Measurements from ENCODE around the gene DEPDC4. TPM values are rescaled to one million over a fixed set of nuclear protein-coding genes. Genes with fewer than 3 reads are reported as not detected.

DEPDC4 gene
- total RNA-seq, 4 donors from 2014 or later = 0.89 to 2.0 TPM; not detected in 2

DNA sequence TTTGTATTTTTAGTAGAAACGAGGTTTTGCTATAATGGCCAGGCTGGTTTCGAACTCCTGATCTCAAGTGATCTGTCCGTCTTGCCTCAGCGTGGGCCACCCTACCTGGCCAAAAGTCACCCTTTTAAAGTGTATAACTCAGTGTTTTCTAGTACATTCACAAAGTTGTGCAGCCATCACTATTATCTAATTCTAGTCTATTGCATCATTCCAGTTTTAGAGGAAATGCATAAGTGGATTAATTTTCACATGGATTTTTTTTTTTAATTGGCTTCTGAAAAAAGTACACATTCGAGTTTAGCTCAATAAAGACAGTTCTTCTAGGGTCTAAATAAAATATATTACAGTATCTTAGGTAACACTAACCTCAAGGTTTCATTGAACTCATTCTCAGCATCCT, 3.7 kb downstream of the DEPDC4 start:
- H3K4me3 ChIP-seq = no peak overlapping the region
- peaks cover under 1 to 9% (median under 1%) of the 10 kb centered on the region in 3 donors for H3K4me1 ChIP-seq
- no peak for TF ChIP-seq POLR2AphosphoS5 (IDR thresholded peaks at IDR 0.05)
- TF ChIP-seq, protein P1, sequence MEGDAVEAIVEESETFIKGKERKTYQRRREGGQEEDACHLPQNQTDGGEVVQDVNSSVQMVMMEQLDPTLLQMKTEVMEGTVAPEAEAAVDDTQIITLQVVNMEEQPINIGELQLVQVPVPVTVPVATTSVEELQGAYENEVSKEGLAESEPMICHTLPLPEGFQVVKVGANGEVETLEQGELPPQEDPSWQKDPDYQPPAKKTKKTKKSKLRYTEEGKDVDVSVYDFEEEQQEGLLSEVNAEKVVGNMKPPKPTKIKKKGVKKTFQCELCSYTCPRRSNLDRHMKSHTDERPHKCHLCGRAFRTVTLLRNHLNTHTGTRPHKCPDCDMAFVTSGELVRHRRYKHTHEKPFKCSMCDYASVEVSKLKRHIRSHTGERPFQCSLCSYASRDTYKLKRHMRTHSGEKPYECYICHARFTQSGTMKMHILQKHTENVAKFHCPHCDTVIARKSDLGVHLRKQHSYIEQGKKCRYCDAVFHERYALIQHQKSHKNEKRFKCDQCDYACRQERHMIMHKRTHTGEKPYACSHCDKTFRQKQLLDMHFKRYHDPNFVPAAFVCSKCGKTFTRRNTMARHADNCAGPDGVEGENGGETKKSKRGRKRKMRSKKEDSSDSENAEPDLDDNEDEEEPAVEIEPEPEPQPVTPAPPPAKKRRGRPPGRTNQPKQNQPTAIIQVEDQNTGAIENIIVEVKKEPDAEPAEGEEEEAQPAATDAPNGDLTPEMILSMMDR (IDR thresholded peaks at IDR 0.05) = no peak
- TF ChIP-seq POLR2A (IDR thresholded peaks at IDR 0.05) = no peak
- no peak for TF ChIP-seq EP300 (IDR thresholded peaks at IDR 0.05)
- no peaks in the 10 kb centered on the region for H3K27me3 ChIP-seq
- H3K9me3 ChIP-seq = no peaks in the 10 kb centered on the region
- no peak overlapping the region for H3K27ac ChIP-seq
- WGBS, 2 donors (ENCODE audit: low coverage in 1 of 2) = 90 to 92% methylated on average over 5 of the region's 5 CpGs
- ATAC-seq = no peak
- H3K36me3 ChIP-seq = no peaks in the 10 kb centered on the region

GRCh38 chr12:100258127-100258526, 8.8 kb downstream of the DEPDC4 start:
- H3K27ac ChIP-seq = no peak overlapping the region
- no peak for TF ChIP-seq POLR2AphosphoS5 (IDR thresholded peaks at IDR 0.05)
- no peak for TF ChIP-seq POLR2A (IDR thresholded peaks at IDR 0.05)
- TF ChIP-seq, protein P1 (IDR thresholded peaks at IDR 0.05) = no peak
- TF ChIP-seq EP300 (IDR thresholded peaks at IDR 0.05) = no peak
- ATAC-seq = no peak
- no peak overlapping the region for H3K4me3 ChIP-seq
- no peaks in the 10 kb centered on the region for H3K27me3 ChIP-seq
- no peaks in the 10 kb centered on the region for H3K36me3 ChIP-seq
- H3K4me1 ChIP-seq = no peaks in the 10 kb centered on the region
- no peaks in the 10 kb centered on the region for H3K9me3 ChIP-seq
- WGBS, 2 donors (ENCODE audit: low coverage in 1 of 2) = 100% methylated on average over 1 of the region's 1 CpG

DNA sequence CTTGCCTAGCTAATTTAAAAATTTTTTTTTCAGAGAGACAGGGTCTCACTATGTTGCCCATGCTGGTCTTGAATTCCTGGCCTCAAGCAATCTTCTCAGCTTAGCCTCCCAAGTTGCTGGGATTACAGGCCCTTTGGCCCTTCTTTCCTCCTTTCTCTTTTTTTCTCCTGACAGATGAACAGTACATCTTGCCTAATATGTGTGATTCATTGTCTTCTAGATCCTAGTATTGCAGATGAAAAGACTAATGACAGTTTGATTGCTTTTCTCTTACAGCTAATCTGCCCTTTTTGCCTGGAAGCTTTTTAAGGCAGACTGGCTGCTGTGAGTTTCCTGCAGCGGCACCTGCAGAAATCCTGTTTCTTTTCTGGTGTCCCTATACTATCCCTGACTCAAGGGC, 12.0 kb downstream of the DEPDC4 start:
- no peak for TF ChIP-seq POLR2AphosphoS5 (IDR thresholded peaks at IDR 0.05)
- 83 to 100% methylated on average over 1 of the region's 1 CpG for WGBS, 2 donors (ENCODE audit: low coverage in 1 of 2)
- Histone ChIP-seq H3K27me3 (no peaks in the 10 kb centered on the region), H3K4me3 (no peak overlapping the region), H3K36me3 (no peaks in the 10 kb centered on the region), H3K4me1 (no peaks in the 10 kb centered on the region), H3K27ac (no peak overlapping the region), H3K9me3 (no peaks in the 10 kb centered on the region)
- no peak for ATAC-seq

DNA sequence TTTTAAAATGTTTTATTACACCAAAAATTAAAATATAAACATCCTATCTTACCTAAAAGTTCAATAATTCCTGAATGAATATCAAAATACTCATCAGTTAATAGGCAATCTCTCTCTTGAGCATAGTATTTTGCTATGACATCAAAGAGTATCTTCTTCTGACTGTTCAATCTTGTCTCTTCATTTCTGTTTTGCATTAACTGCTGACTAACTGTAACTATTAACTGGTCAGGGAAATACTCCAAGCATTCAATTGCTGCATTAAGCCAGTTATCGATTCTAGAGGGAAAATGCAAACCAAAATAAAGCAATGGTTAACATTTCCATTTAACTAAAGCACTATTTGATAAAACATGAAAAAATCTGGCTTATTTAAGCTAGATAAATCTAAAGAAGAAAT, 13.4 kb downstream of the DEPDC4 start:
- H3K36me3 ChIP-seq = no peaks in the 10 kb centered on the region
- H3K27ac ChIP-seq = no peak overlapping the region
- no peak overlapping the region for H3K4me3 ChIP-seq
- no peaks in the 10 kb centered on the region for H3K4me1 ChIP-seq
- ATAC-seq = no peak
- no peaks in the 10 kb centered on the region for H3K27me3 ChIP-seq
- H3K9me3 ChIP-seq = no peaks in the 10 kb centered on the region
- WGBS, 2 donors (ENCODE audit: low coverage in 1 of 2) = 83 to 100% methylated on average over 1 of the region's 1 CpG
- TF ChIP-seq POLR2A (IDR thresholded peaks at IDR 0.05) (no peak), EP300 (IDR thresholded peaks at IDR 0.05) (no peak), POLR2AphosphoS5 (IDR thresholded peaks at IDR 0.05) (no peak)
- TF ChIP-seq, protein P1 (IDR thresholded peaks at IDR 0.05) = no peak

DNA sequence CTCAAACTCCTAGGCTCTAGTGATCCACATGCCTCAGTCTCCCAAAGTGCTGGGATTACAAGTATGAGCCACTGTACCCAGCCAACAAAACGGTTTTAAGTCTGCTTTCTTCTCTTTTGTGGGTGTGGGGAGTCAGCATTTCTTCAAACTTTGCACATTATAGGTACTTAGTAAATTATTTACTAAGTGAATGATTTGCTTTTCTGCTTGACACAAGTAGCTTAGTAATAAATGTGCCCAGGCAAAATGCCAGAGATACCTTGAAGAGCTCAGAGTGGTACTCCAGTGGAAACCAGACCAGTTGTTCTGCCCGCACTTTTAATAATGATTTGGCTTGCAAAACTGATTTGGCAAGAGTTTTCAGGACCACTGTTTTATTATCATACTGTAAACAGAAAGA, 15.0 kb downstream of the DEPDC4 start:
- H3K36me3 ChIP-seq = no peaks in the 10 kb centered on the region
- no peaks in the 10 kb centered on the region for H3K9me3 ChIP-seq
- H3K4me1 ChIP-seq = no peaks in the 10 kb centered on the region
- H3K27ac ChIP-seq = no peak overlapping the region
- 79 to 100% methylated on average over 1 to 2 of the region's 2 CpGs for WGBS, 2 donors (ENCODE audit: low coverage in 1 of 2)
- ATAC-seq = no peak
- no peaks in the 10 kb centered on the region for H3K27me3 ChIP-seq
- H3K4me3 ChIP-seq = no peak overlapping the region
- TF ChIP-seq EP300 (IDR thresholded peaks at IDR 0.05) (no peak), POLR2A (IDR thresholded peaks at IDR 0.05) (no peak), POLR2AphosphoS5 (IDR thresholded peaks at IDR 0.05) (no peak)
- TF ChIP-seq, protein P1 (IDR thresholded peaks at IDR 0.05) = no peak

Data from gastroesophageal sphincter (tissue), 4 donors.